Stromal cell of bone marrow (primary cell): ENCODE measurements around the gene FHIT.
"Not testable (repeated sequence)": the region's sequence is repeated elsewhere in the genome, so short reads cannot be mapped to it uniquely, and the experiment has no call there.

Experiments used
- DNase-seq: peaks from one replicate; pipeline ENCODE4 v3.0.0-alpha.2; 2012; ENCODE audit warnings: low read depth

Gene FHIT

GRCh38 chr3:60989626-60990441 is 261.4 kb downstream of the FHIT start:
- no peak for DNase-seq

- not testable (repeated sequence) for DNase-seq
Observed at GRCh38 chr3:60987191-60987590, 264.1 kb downstream of the FHIT start.

GRCh38 chr3:60986552-60986951 is 264.7 kb downstream of the FHIT start:
- DNase-seq, result no peak

- no peak for DNase-seq
Observed at GRCh38 chr3:60983906-60984305, 267.3 kb downstream of the FHIT start.

- no peak for DNase-seq
Observed at GRCh38 chr3:60980342-60980692, 270.9 kb downstream of the FHIT start.

GRCh38 chr3:60979461-60980341 is 271.6 kb downstream of the FHIT start:
- DNase-seq, result peak; percentile 6

GRCh38 chr3:60973321-60973720 is 277.9 kb downstream of the FHIT start:
- DNase-seq, result no peak

- no peak for DNase-seq
Observed at GRCh38 chr3:60972599-60972998, 278.7 kb downstream of the FHIT start.

- DNase-seq, result no peak
Observed at GRCh38 chr3:60970850-60971249, 280.4 kb downstream of the FHIT start.

GRCh38 chr3:60967141-60967540 is 284.1 kb downstream of the FHIT start:
- no peak for DNase-seq

GRCh38 chr3:60957541-60957940 is 293.7 kb downstream of the FHIT start:
- no peak for DNase-seq

GRCh38 chr3:60956729-60957128 is 294.5 kb downstream of the FHIT start:
- no peak for DNase-seq

GRCh38 chr3:60955034-60955433 is 296.2 kb downstream of the FHIT start:
- DNase-seq, result no peak

GRCh38 chr3:60954048-60954447 is 297.2 kb downstream of the FHIT start:
- DNase-seq, result peak; percentile 38

- DNase-seq, result peak; percentile 29
Observed at GRCh38 chr3:60953351-60953750, 297.9 kb downstream of the FHIT start.

- no peak for DNase-seq
Observed at GRCh38 chr3:60952055-60952454, 299.2 kb downstream of the FHIT start.

- DNase-seq, result no peak
Observed at GRCh38 chr3:60949146-60949545, 302.1 kb downstream of the FHIT start.

- DNase-seq, result no peak
Observed at GRCh38 chr3:60948488-60948887, 302.8 kb downstream of the FHIT start.

GRCh38 chr3:60935709-60936108 is 315.5 kb downstream of the FHIT start:
- peak; percentile 28 for DNase-seq

GRCh38 chr3:60933824-60934223 is 317.4 kb downstream of the FHIT start:
- DNase-seq, result no peak

GRCh38 chr3:60932643-60933042 is 318.6 kb downstream of the FHIT start:
- DNase-seq, result no peak

GRCh38 chr3:60932170-60932569 is 319.1 kb downstream of the FHIT start:
- no peak for DNase-seq

- no peak for DNase-seq
Observed at GRCh38 chr3:60931452-60931851, 319.8 kb downstream of the FHIT start.
